H9 (cell line): ENCODE measurements around the gene TOM1L2. TPM values are rescaled to one million over a fixed set of nuclear protein-coding genes. Genes with fewer than 3 reads are reported as not detected.

Source experiments
- DNase-seq: peaks from one replicate; pipeline ENCODE4 v3.0.0-alpha.2; 2017
- H2AFZ ChIP-seq: one replicate; pipeline ENCODE4 v1.6.1; 2013; ENCODE audit warnings: mild to moderate bottlenecking, low read length, control low read depth, moderate library complexity
- H2AK5ac ChIP-seq: 2 replicates; pipeline ENCODE4 v1.6.1; 2013; ENCODE audit warnings: low read length, control low read depth, mixed read lengths; ENCODE audit not compliant: insufficient read length
- H2BK120ac ChIP-seq: one replicate; pipeline ENCODE4 v1.6.1; 2013; ENCODE audit warnings: low read depth, mild to moderate bottlenecking, low read length, control low read depth, inconsistent platforms; ENCODE audit not compliant: poor library complexity, severe bottlenecking
- H2BK12ac ChIP-seq: 2 replicates; pipeline ENCODE4 v1.6.1; 2013; ENCODE audit warnings: low read length, control low read depth, mixed read lengths, low read depth; ENCODE audit not compliant: insufficient read length
- H2BK15ac ChIP-seq: 2 replicates; pipeline ENCODE4 v1.6.1; 2013; ENCODE audit warnings: low read depth, low read length, control low read depth
- H2BK20ac ChIP-seq: one replicate; pipeline ENCODE4 v1.6.1; 2013; ENCODE audit warnings: low read depth, mild to moderate bottlenecking, low read length, control low read depth, inconsistent platforms; ENCODE audit not compliant: poor library complexity, severe bottlenecking
- H2BK5ac ChIP-seq: 2 replicates; pipeline ENCODE4 v1.6.1; 2013; ENCODE audit warnings: low read length, control low read depth, mixed read lengths; ENCODE audit not compliant: insufficient read length
- H3K14ac ChIP-seq: 2 replicates; pipeline ENCODE4 v1.6.1; 2013; ENCODE audit warnings: low read length, control low read depth; ENCODE audit not compliant: insufficient read depth
- H3K18ac ChIP-seq: 2 replicates; pipeline ENCODE4 v1.6.1; 2013; ENCODE audit warnings: low read depth, mild to moderate bottlenecking, mixed read lengths, low read length, control low read depth; ENCODE audit not compliant: insufficient read length
- H3K23ac ChIP-seq: 2 replicates; pipeline ENCODE4 v1.6.1; 2013; ENCODE audit warnings: low read length, control low read depth, mixed read lengths, low read depth; ENCODE audit not compliant: insufficient read length
- H3K23me2 ChIP-seq: 2 replicates; pipeline ENCODE4 v1.6.1; 2013; ENCODE audit warnings: low read depth, mild to moderate bottlenecking, mixed read lengths, low read length, control low read depth; ENCODE audit not compliant: insufficient read length, poor library complexity, severe bottlenecking
- H3K27ac ChIP-seq: 2 replicates; pipeline ENCODE4 v1.5.1; 2013; ENCODE audit warnings: low read length, control low read depth, mixed read lengths, low read depth; ENCODE audit not compliant: insufficient read length
- H3K27me3 ChIP-seq: 2 replicates; pipeline ENCODE4 v1.6.1; 2013; ENCODE audit warnings: low read length, control low read depth, inconsistent platforms; ENCODE audit not compliant: insufficient read depth
- H3K4ac ChIP-seq: 2 replicates; pipeline ENCODE4 v1.6.1; 2013; ENCODE audit warnings: low read depth, mild to moderate bottlenecking, control low read depth, inconsistent platforms, low read length, moderate library complexity
- H3K4me1 ChIP-seq: 2 replicates; pipeline ENCODE4 v1.6.1; 2013; ENCODE audit warnings: low read length, control low read depth, inconsistent platforms; ENCODE audit not compliant: insufficient read depth
- H3K4me2 ChIP-seq: 2 replicates; pipeline ENCODE4 v1.6.1; 2013; ENCODE audit warnings: low read length, control low read depth, mixed read lengths; ENCODE audit not compliant: insufficient read length, insufficient read depth
- H3K56ac ChIP-seq: 2 replicates; pipeline ENCODE4 v1.6.1; 2013; ENCODE audit warnings: low read depth, mild to moderate bottlenecking, mixed read lengths, low read length, control low read depth; ENCODE audit not compliant: insufficient read length
- H3K79me1 ChIP-seq: 2 replicates; pipeline ENCODE4 v1.6.1; 2013; ENCODE audit warnings: low read depth, mild to moderate bottlenecking, moderate library complexity, low read length, control low read depth, inconsistent platforms; ENCODE audit not compliant: insufficient read depth, poor library complexity, severe bottlenecking
- H3K79me2 ChIP-seq: 2 replicates; pipeline ENCODE4 v1.6.1; 2013; ENCODE audit warnings: low read length, control low read depth, inconsistent platforms; ENCODE audit not compliant: insufficient read depth
- H3K9ac ChIP-seq: 2 replicates; pipeline ENCODE4 v1.6.1; 2013; ENCODE audit warnings: low read length, control low read depth, mixed read lengths; ENCODE audit not compliant: insufficient read length; ENCODE audit errors: extremely low read depth
- H3K9me3 ChIP-seq: one replicate; pipeline ENCODE4 v1.6.1; 2013; ENCODE audit warnings: low read depth, low read length, inconsistent platforms; ENCODE audit not compliant: control insufficient read depth
- H3T11ph ChIP-seq: one replicate; pipeline ENCODE4 v1.6.1; 2013; ENCODE audit warnings: mild to moderate bottlenecking, low read length, control low read depth, inconsistent platforms
- H4K20me1 ChIP-seq: one replicate; pipeline ENCODE4 v1.6.1; 2013; ENCODE audit not compliant: control insufficient read depth, insufficient read length, insufficient read depth
- H4K5ac ChIP-seq: 2 replicates; pipeline ENCODE4 v1.6.1; 2013; ENCODE audit warnings: low read depth, mild to moderate bottlenecking, mixed read lengths, low read length, control low read depth; ENCODE audit not compliant: insufficient read length
- H4K8ac ChIP-seq: replicated peaks from 2 replicates; pipeline ENCODE4 v1.6.1; 2013; ENCODE audit warnings: low read length, control low read depth, mixed read lengths, low read depth; ENCODE audit not compliant: insufficient read length
- H4K91ac ChIP-seq: 2 replicates; pipeline ENCODE4 v1.6.1; 2013; ENCODE audit warnings: low read depth, mild to moderate bottlenecking, moderate library complexity, mixed read lengths, low read length, control low read depth; ENCODE audit not compliant: insufficient read length
- H3K27ac Mint-ChIP-seq, 3 experiments: 2 replicates in 2 of 3; 3 replicates in 1 of 3; pipeline ENCODE4 v1.8.0; 2020 to 2021; ENCODE audit warnings: mixed read lengths in 3 of 3, mild to moderate bottlenecking in 1 of 3, moderate library complexity in 1 of 3
- H3K27me3 Mint-ChIP-seq: 2 replicates; pipeline ENCODE4 v1.8.0; 2021; ENCODE audit warnings: low read depth, mild to moderate bottlenecking, moderate library complexity, mixed read lengths
- H3K36me3 Mint-ChIP-seq, 3 experiments: 2 replicates in 2 of 3; 3 replicates in 1 of 3; pipeline ENCODE4 v1.8.0; 2020 to 2021; ENCODE audit warnings: low read depth in 3 of 3, mixed read lengths in 3 of 3; ENCODE audit not compliant: insufficient read depth in 1 of 3
- H3K4me1 Mint-ChIP-seq, 2 experiments: 2 replicates each; pipeline ENCODE4 v1.8.0; 2020; ENCODE audit warnings: mixed read lengths in 2 of 2
- H3K4me3 Mint-ChIP-seq, 2 experiments: 2 replicates in 1 of 2; 3 replicates in 1 of 2; pipeline ENCODE4 v1.8.0; 2020 to 2021; ENCODE audit warnings: mild to moderate bottlenecking in 2 of 2, mixed read lengths in 2 of 2, moderate library complexity in 1 of 2
- H3K9me3 Mint-ChIP-seq, 2 experiments: 2 replicates in 1 of 2; 3 replicates in 1 of 2; pipeline ENCODE4 v1.8.0; 2020; ENCODE audit warnings: mild to moderate bottlenecking in 2 of 2, mixed read lengths in 2 of 2, moderate library complexity in 1 of 2
- CTCF ChIP-seq: fragments of 200-600 bp; sonication (generic); conservative IDR thresholded peaks from 3 replicates; pipeline ENCODE4 v1.8.0; 2021; ENCODE audit warnings: antibody characterized with exemption, mild to moderate bottlenecking
- WGBS: extraction: QIAGEN DNeasy Blood & Tissue Kit; methylation state at CpG from one replicate; pipeline ENCODE4 v1.1.7; 2013; ENCODE audit warnings: missing lambda C conversion rate, low lambda C conversion rate, mixed read lengths; ENCODE audit not compliant: insufficient read length; ENCODE audit errors: extremely low coverage; 5-methylcytosine and 5-hydroxymethylcytosine counted together
- total RNA-seq: library from RNA; stranded (reverse); gene quantifications from 2 replicates; pipeline ENCODE4 v1.2.1, GENCODE V29; 2021

The TOM1L2 gene
- total RNA-seq, 1 experiment from 2014 or later, result 4.6 TPM

- Histone ChIP-seq H4K91ac (no peak overlapping the region), H3K56ac (no peak overlapping the region), H3K18ac (no peak overlapping the region), H3K23me2 (no peaks in the 10 kb centered on the region), H3T11ph (no peak overlapping the region), H2BK5ac (no peak overlapping the region), H3K27me3 (no peaks in the 10 kb centered on the region; the same call in 1 of the 2 replicates), H3K79me1 (no peaks in the 10 kb centered on the region), H2BK20ac (no peak overlapping the region), H3K79me2 (no peaks in the 10 kb centered on the region), H2BK120ac (no peak overlapping the region), H2BK12ac (no peak overlapping the region), H3K4me2 (no peak overlapping the region), H4K20me1 (no peaks in the 10 kb centered on the region), H3K27ac (no peak overlapping the region), H4K5ac (no peak overlapping the region), H3K14ac (no peak overlapping the region), H3K23ac (no peak overlapping the region), H3K4me1 (no peaks in the 10 kb centered on the region), H2AFZ (no peak overlapping the region), H3K9ac (no peak overlapping the region), H4K8ac (no peak overlapping the region), H3K9me3 (no peaks in the 10 kb centered on the region), H2BK15ac (no peak overlapping the region), H3K4ac (no peak overlapping the region), H2AK5ac (no peak overlapping the region)
- peaks cover 19 to 34% of the 10 kb centered on the region in 2 experiments for H3K4me1 Mint-ChIP-seq
- no peak overlapping the region for H3K27ac Mint-ChIP-seq
- H3K36me3 Mint-ChIP-seq, result no peaks in the 10 kb centered on the region
- no CpG with 5 or more reads among the region's 25 CpGs for WGBS
- H3K9me3 Mint-ChIP-seq, result no peaks in the 10 kb centered on the region; a peak in 1 of 5 replicates
- DNase-seq, result no peak
- peaks cover 32% of the 10 kb centered on the region for H3K27me3 Mint-ChIP-seq
- H3K4me3 Mint-ChIP-seq, result no peak overlapping the region
- no peak for TF ChIP-seq CTCF
Observed at GRCh38 chr17:17798010-17798556, 174.1 kb downstream of the TOM1L2 start.
